Caco-2 (cell line): ENCODE data around the gene SRSF12. TPM values are rescaled to one million over a fixed set of nuclear protein-coding genes. Genes with fewer than 3 reads are reported as not detected.

ENCODE experiments used
- BruUV-seq: library from RNA; stranded (reverse); fragments of 400-500 nt; replicated peaks from 2 replicates; lab custom pipeline; 2021; lab: Mats Ljungman, UMichigan
- CTCF ChIA-PET: fragments of 300-600 bp; sonication (Branson Sonifier 250); formaldehyde crosslinking; loops from one replicate; lab custom pipeline; 2022; ENCODE audit warnings: antibody characterized with exemption; lab: Charles Lee
- POLR2A ChIA-PET: fragments of 300-600 bp; sonication (Branson Sonifier 250); formaldehyde crosslinking; loops from one replicate; lab custom pipeline; 2022; ENCODE audit warnings: antibody characterized with exemption; lab: Charles Lee
- DNase-seq, 2 experiments: peaks; one replicate each; pipeline versions ENCODE4 v3.0.0 to v3.0.0-alpha.2; 2020 to 2022
- H3K27me3 ChIP-seq: replicated peaks from 2 replicates; pipeline ENCODE4 v1.6.0; 2011; ENCODE audit warnings: low read length; ENCODE audit not compliant: control insufficient read depth, insufficient read depth
- H3K36me3 ChIP-seq: 2 replicates; pipeline ENCODE4 v1.5.1; 2011; ENCODE audit warnings: low read length; ENCODE audit not compliant: control insufficient read depth, insufficient read depth
- H3K4me1 ChIP-seq: fragments of 250-450 bp; sonication (Bioruptor Pico); 2 replicates; pipeline ENCODE4 v1.5.1; 2020; ENCODE audit warnings: mild to moderate bottlenecking
- H3K4me3 ChIP-seq: 2 replicates; pipeline ENCODE4 v1.5.1; 2011; ENCODE audit warnings: low read depth, mild to moderate bottlenecking, control low read depth, low read length
- H3K9me3 ChIP-seq: fragments of 250-450 bp; sonication (Bioruptor Pico); 2 replicates; pipeline ENCODE4 v1.5.1; 2020; ENCODE audit warnings: mild to moderate bottlenecking, moderate library complexity
- H3K27ac Mint-ChIP-seq: one replicate; pipeline ENCODE4 v1.8.0; 2022; ENCODE audit warnings: mixed read lengths; ENCODE audit not compliant: unreplicated experiment
- H3K27me3 Mint-ChIP-seq: one replicate; pipeline ENCODE4 v1.8.0; 2022; ENCODE audit warnings: mixed read lengths; ENCODE audit not compliant: insufficient read depth, unreplicated experiment
- H3K36me3 Mint-ChIP-seq: one replicate; pipeline ENCODE4 v1.8.0; 2022; ENCODE audit warnings: mild to moderate bottlenecking, mixed read lengths; ENCODE audit not compliant: insufficient read depth, unreplicated experiment
- H3K4me1 Mint-ChIP-seq: one replicate; pipeline ENCODE4 v1.8.0; 2022; ENCODE audit warnings: low read depth, mixed read lengths; ENCODE audit not compliant: unreplicated experiment
- H3K4me3 Mint-ChIP-seq: one replicate; pipeline ENCODE4 v1.8.0; 2022; ENCODE audit warnings: mild to moderate bottlenecking, moderate library complexity, mixed read lengths; ENCODE audit not compliant: unreplicated experiment
- H3K9me3 Mint-ChIP-seq: one replicate; pipeline ENCODE4 v1.8.0; 2022; ENCODE audit warnings: mixed read lengths; ENCODE audit not compliant: unreplicated experiment
- CTCF ChIP-seq, 2 experiments: fragments of 200-600 bp in 1 of 2; IDR thresholded peaks; 1 replicate in 1 of 2; 2 replicates in 1 of 2; pipeline versions ENCODE4 v1.5.1 to v1.8.0; 2011 to 2022; ENCODE audit warnings: antibody characterized with exemption in 1 of 2, control low read depth in 1 of 2, inconsistent platforms in 1 of 2, low read depth in 1 of 2, low read length in 1 of 2, mild to moderate bottlenecking in 1 of 2, moderate library complexity in 1 of 2; ENCODE audit not compliant: insufficient read depth in 1 of 2, severe bottlenecking in 1 of 2, unreplicated experiment in 1 of 2
- intact Hi-C: fragments of 100-400 bp; cut with micrococcal nuclease; formaldehyde crosslinking; loops from one replicate; pipeline ENCODE4 v1.10.0; 2022; ENCODE audit not compliant: unreplicated experiment
- total RNA-seq: library from RNA; stranded (reverse); gene quantifications from 2 replicates; pipeline ENCODE4 v1.2.3, GENCODE V29; 2022

SRSF12 gene
- total RNA-seq, 1 experiment from 2014 or later: 0.79 TPM

- no peaks in the 10 kb centered on the region for H3K27me3 Mint-ChIP-seq
- no TSS peak for BruUV-seq
- H3K9me3 Mint-ChIP-seq: no peaks in the 10 kb centered on the region
- peaks cover 29% of the 10 kb centered on the region for H3K36me3 Mint-ChIP-seq
- H3K4me3 ChIP-seq: no peak overlapping the region
- no peak overlapping the region for H3K4me3 Mint-ChIP-seq
- CTCF ChIA-PET: no interaction called here
- H3K9me3 ChIP-seq: no peaks in the 10 kb centered on the region
- intact Hi-C loops: loop anchor here (1.0 kb wide), 1 partner anchor 81 kb away; no protein-coding TSS in a partner anchor
- TF ChIP-seq CTCF (IDR thresholded peaks at IDR 0.05; ENCODE audit: insufficient read depth in 1 of 2, low read depth in 1 of 2, low read length in 1 of 2, severe bottlenecking in 1 of 2, unreplicated experiment in 1 of 2): no peak
- H3K27ac Mint-ChIP-seq: no peak overlapping the region
- DNase-seq: peak in 1 of 2 experiments; percentile 8
- POLR2A ChIA-PET: no interaction called here
- no peaks in the 10 kb centered on the region for H3K27me3 ChIP-seq
- no peaks in the 10 kb centered on the region for H3K4me1 Mint-ChIP-seq
- H3K36me3 ChIP-seq: no peaks in the 10 kb centered on the region; the same call in 1 of the 2 replicates
- H3K4me1 ChIP-seq: no peaks in the 10 kb centered on the region
Observed at GRCh38 chr6:89161326-89162046, 43.6 kb upstream of the SRSF12 start.

- H3K9me3 ChIP-seq: no peaks in the 10 kb centered on the region
- Mint-ChIP-seq H3K4me3 (no peak overlapping the region), H3K36me3 (peaks cover 29% of the 10 kb centered on the region), H3K4me1 (no peaks in the 10 kb centered on the region), H3K27ac (no peak overlapping the region), H3K9me3 (no peaks in the 10 kb centered on the region), H3K27me3 (no peaks in the 10 kb centered on the region)
- no peaks in the 10 kb centered on the region for H3K4me1 ChIP-seq
- no peak overlapping the region for H3K4me3 ChIP-seq
- no peaks in the 10 kb centered on the region for H3K27me3 ChIP-seq
- H3K36me3 ChIP-seq: no peaks in the 10 kb centered on the region; the same call in 1 of the 2 replicates
- intact Hi-C loops: loop anchor here (1.0 kb wide), 1 partner anchor 82 kb away; no protein-coding TSS in a partner anchor
- TF ChIP-seq CTCF (IDR thresholded peaks at IDR 0.05; ENCODE audit: insufficient read depth in 1 of 2, low read depth in 1 of 2, low read length in 1 of 2, severe bottlenecking in 1 of 2, unreplicated experiment in 1 of 2): no peak
- DNase-seq: no peak
- no TSS peak for BruUV-seq
- POLR2A ChIA-PET: no interaction called here
- CTCF ChIA-PET: no interaction called here
Observed at GRCh38 chr6:89160331-89161092, 42.6 kb upstream of the SRSF12 start.

GRCh38 chr6:89154131-89154530 is 36.3 kb upstream of the SRSF12 start:
- H3K4me1 ChIP-seq: peaks cover 7% of the 10 kb centered on the region
- DNase-seq: no peak
- no peak for TF ChIP-seq CTCF (IDR thresholded peaks at IDR 0.05; ENCODE audit: insufficient read depth in 1 of 2, low read depth in 1 of 2, low read length in 1 of 2, severe bottlenecking in 1 of 2, unreplicated experiment in 1 of 2)
- intact Hi-C loops: no loop called here
- H3K9me3 Mint-ChIP-seq: no peaks in the 10 kb centered on the region
- H3K4me1 Mint-ChIP-seq: no peaks in the 10 kb centered on the region
- H3K27me3 Mint-ChIP-seq: no peaks in the 10 kb centered on the region
- BruUV-seq: no TSS peak
- CTCF ChIA-PET: no interaction called here
- H3K27ac Mint-ChIP-seq: no peak overlapping the region
- H3K4me3 ChIP-seq: no peak overlapping the region
- peaks cover 30% of the 10 kb centered on the region for H3K36me3 Mint-ChIP-seq
- POLR2A ChIA-PET: interaction anchor here (0.5 to 0.7 kb wide), 2 partner anchors 88 to 199 kb away, joined by 3 to 5 read pairs; partner anchors contain the start of gene UBE2J1
- no peaks in the 10 kb centered on the region for H3K27me3 ChIP-seq
- H3K4me3 Mint-ChIP-seq: no peak overlapping the region
- H3K36me3 ChIP-seq: no peaks in the 10 kb centered on the region; the same call in none of the 2 replicates
- H3K9me3 ChIP-seq: no peaks in the 10 kb centered on the region
